Stomach smooth muscle (tissue), 2 donors: ENCODE results near the gene GAREM1.

Experiments
- H3K27ac ChIP-seq: one replicate; pipeline ENCODE4 v1.7.0; 2013; ENCODE audit warnings: mild to moderate bottlenecking, low read length, inconsistent platforms
- H3K27me3 ChIP-seq, 2 donors: one replicate each; pipeline ENCODE4 v1.7.0; 2013; ENCODE audit warnings: low read length in 2 of 2; ENCODE audit not compliant: insufficient read depth in 2 of 2, control insufficient read depth in 1 of 2
- H3K36me3 ChIP-seq, 2 donors: one replicate each; pipeline ENCODE4 v1.7.0; 2013; ENCODE audit warnings: low read length in 2 of 2; ENCODE audit not compliant: control insufficient read depth in 2 of 2, insufficient read depth in 2 of 2
- H3K4me1 ChIP-seq: one replicate; pipeline ENCODE4 v1.7.0; 2013; ENCODE audit warnings: low read length; ENCODE audit not compliant: control insufficient read depth, insufficient read depth
- H3K4me3 ChIP-seq, 2 donors: one replicate each; pipeline ENCODE4 v1.7.0; 2013; ENCODE audit warnings: low read length in 2 of 2
- H3K9ac ChIP-seq, 2 donors: one replicate each; pipeline ENCODE4 v1.7.0; 2013; ENCODE audit warnings: low read length in 2 of 2, mild to moderate bottlenecking in 1 of 2
- H3K9me3 ChIP-seq, 2 donors: one replicate each; pipeline ENCODE4 v1.7.0; 2013; ENCODE audit warnings: low read length in 2 of 2; ENCODE audit not compliant: control insufficient read depth in 2 of 2
- donor health status: healthy.
- donor health status: Pancreatic carcinoma.

The GAREM1 gene

GRCh38 chr18:32278177-32278799, 192.4 kb downstream of the GAREM1 start:
- no peak overlapping the region for H3K4me3 ChIP-seq
- no peaks in the 10 kb centered on the region for H3K27me3 ChIP-seq
- no peaks in the 10 kb centered on the region for H3K9me3 ChIP-seq
- no peak overlapping the region for H3K9ac ChIP-seq
- no peaks in the 10 kb centered on the region for H3K36me3 ChIP-seq
- H3K27ac ChIP-seq: no peak overlapping the region
- H3K4me1 ChIP-seq: peaks cover 12% of the 10 kb centered on the region

GRCh38 chr18:32277549-32277948, 193.1 kb downstream of the GAREM1 start:
- no peaks in the 10 kb centered on the region for H3K9me3 ChIP-seq
- H3K4me3 ChIP-seq: no peak overlapping the region
- H3K27ac ChIP-seq: no peak overlapping the region
- H3K9ac ChIP-seq: no peak overlapping the region
- no peaks in the 10 kb centered on the region for H3K27me3 ChIP-seq
- no peaks in the 10 kb centered on the region for H3K36me3 ChIP-seq
- H3K4me1 ChIP-seq: peaks cover 8% of the 10 kb centered on the region

GRCh38 chr18:32276906-32277305, 193.8 kb downstream of the GAREM1 start:
- Histone ChIP-seq H3K4me1 (peaks cover 6% of the 10 kb centered on the region), H3K9me3 (no peaks in the 10 kb centered on the region), H3K27ac (no peak overlapping the region), H3K36me3 (no peaks in the 10 kb centered on the region), H3K4me3 (no peak overlapping the region), H3K27me3 (no peaks in the 10 kb centered on the region), H3K9ac (no peak overlapping the region)

- H3K4me3 ChIP-seq: no peak overlapping the region
- H3K9ac ChIP-seq: no peak overlapping the region
- peaks cover 6% of the 10 kb centered on the region for H3K4me1 ChIP-seq
- no peak overlapping the region for H3K27ac ChIP-seq
- no peaks in the 10 kb centered on the region for H3K9me3 ChIP-seq
- no peaks in the 10 kb centered on the region for H3K27me3 ChIP-seq
- no peaks in the 10 kb centered on the region for H3K36me3 ChIP-seq
These were observed 194.4 kb downstream of the GAREM1 start for GRCh38 chr18:32276256-32276655.

GRCh38 chr18:32275221-32275620, 195.5 kb downstream of the GAREM1 start:
- Histone ChIP-seq H3K4me1 (peaks cover 2% of the 10 kb centered on the region), H3K4me3 (no peak overlapping the region), H3K27ac (no peak overlapping the region), H3K9me3 (no peaks in the 10 kb centered on the region), H3K27me3 (no peaks in the 10 kb centered on the region), H3K36me3 (no peaks in the 10 kb centered on the region), H3K9ac (no peak overlapping the region)

GRCh38 chr18:32274307-32274706, 196.4 kb downstream of the GAREM1 start:
- no peak overlapping the region for H3K9ac ChIP-seq
- H3K27me3 ChIP-seq: no peaks in the 10 kb centered on the region
- no peaks in the 10 kb centered on the region for H3K9me3 ChIP-seq
- H3K4me1 ChIP-seq: peaks cover 2% of the 10 kb centered on the region
- peaks cover 4 to 5% of the 10 kb centered on the region in 2 donors for H3K36me3 ChIP-seq
- H3K4me3 ChIP-seq: no peak overlapping the region
- H3K27ac ChIP-seq: no peak overlapping the region

GRCh38 chr18:32271672-32272208, 198.9 kb downstream of the GAREM1 start:
- peaks cover 14 to 17% of the 10 kb centered on the region in 2 donors for H3K36me3 ChIP-seq
- H3K27me3 ChIP-seq: no peaks in the 10 kb centered on the region
- H3K27ac ChIP-seq: no peak overlapping the region
- H3K9ac ChIP-seq: no peak overlapping the region
- H3K4me1 ChIP-seq: peaks cover 2% of the 10 kb centered on the region
- no peaks in the 10 kb centered on the region for H3K9me3 ChIP-seq
- H3K4me3 ChIP-seq: no peak overlapping the region

- H3K4me3 ChIP-seq: no peak overlapping the region
- H3K36me3 ChIP-seq: peaks cover 14 to 17% of the 10 kb centered on the region in 2 donors
- peaks cover 2% of the 10 kb centered on the region for H3K4me1 ChIP-seq
- no peak overlapping the region for H3K27ac ChIP-seq
- no peak overlapping the region for H3K9ac ChIP-seq
- H3K27me3 ChIP-seq: no peaks in the 10 kb centered on the region
- no peaks in the 10 kb centered on the region for H3K9me3 ChIP-seq
These were observed 200.3 kb downstream of the GAREM1 start for GRCh38 chr18:32270341-32270740.

- Histone ChIP-seq H3K4me3 (no peak overlapping the region), H3K27me3 (no peaks in the 10 kb centered on the region), H3K9me3 (no peaks in the 10 kb centered on the region), H3K27ac (no peak overlapping the region), H3K36me3 (peaks cover 14 to 17% of the 10 kb centered on the region in 2 donors), H3K9ac (no peak overlapping the region), H3K4me1 (peaks cover 2% of the 10 kb centered on the region)
These were observed 203.2 kb downstream of the GAREM1 start for GRCh38 chr18:32267463-32267862.

GRCh38 chr18:32264401-32264800, 206.3 kb downstream of the GAREM1 start:
- no peak overlapping the region for H3K4me3 ChIP-seq
- no peak overlapping the region for H3K9ac ChIP-seq
- peaks cover 10 to 13% of the 10 kb centered on the region in 2 donors for H3K36me3 ChIP-seq
- H3K27ac ChIP-seq: no peak overlapping the region
- no peaks in the 10 kb centered on the region for H3K4me1 ChIP-seq
- H3K9me3 ChIP-seq: no peaks in the 10 kb centered on the region
- H3K27me3 ChIP-seq: no peaks in the 10 kb centered on the region

- Histone ChIP-seq H3K9ac (no peak overlapping the region), H3K4me1 (no peaks in the 10 kb centered on the region), H3K27ac (no peak overlapping the region), H3K27me3 (no peaks in the 10 kb centered on the region), H3K4me3 (no peak overlapping the region), H3K9me3 (no peaks in the 10 kb centered on the region), H3K36me3 (no peaks in the 10 kb centered on the region)
These were observed 208.6 kb downstream of the GAREM1 start for GRCh38 chr18:32262092-32262491.
